Amniotic stem cell (primary cell): ENCODE data around the gene TEC.
"Not testable (repeated sequence)": the region's sequence is repeated elsewhere in the genome, so short reads cannot be mapped to it uniquely, and the experiment has no call there.

Experiments used
- DNase-seq: peaks from one replicate; lab custom pipeline; 2025; lab: John Stamatoyannopoulos, UW

Gene TEC

DNA sequence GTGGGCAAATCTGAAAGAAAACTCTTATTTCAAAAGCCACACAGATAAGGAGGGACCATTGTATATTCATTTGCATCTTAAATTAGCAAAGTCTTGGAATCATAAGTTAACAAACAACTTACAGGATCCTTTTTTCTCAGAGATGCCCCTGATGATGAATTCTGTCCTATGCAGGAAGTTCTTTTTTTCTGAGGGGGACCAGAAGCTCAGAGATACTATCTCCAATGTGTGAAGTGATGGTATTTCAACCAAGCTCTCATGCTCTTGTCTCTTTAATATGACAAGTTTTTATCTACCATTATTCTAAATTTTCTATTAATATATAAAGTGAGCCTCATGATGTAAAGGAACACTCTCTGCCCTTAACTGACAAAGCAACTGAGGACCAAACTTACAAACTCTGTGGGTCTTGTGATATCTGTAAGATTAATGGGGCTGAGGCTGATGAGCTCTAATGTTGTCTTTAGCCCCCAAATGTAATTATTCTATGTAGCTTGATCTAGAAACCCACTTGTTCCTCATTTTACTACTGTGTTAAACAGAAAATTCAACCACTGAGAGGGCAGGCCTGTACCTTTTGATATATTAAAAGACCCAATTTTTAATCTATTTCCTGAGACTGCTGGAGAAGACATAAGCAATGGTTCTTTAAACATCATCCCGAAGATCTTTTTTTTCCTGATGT is 27.0 kb downstream of the TEC start:
- no peak for DNase-seq

DNA sequence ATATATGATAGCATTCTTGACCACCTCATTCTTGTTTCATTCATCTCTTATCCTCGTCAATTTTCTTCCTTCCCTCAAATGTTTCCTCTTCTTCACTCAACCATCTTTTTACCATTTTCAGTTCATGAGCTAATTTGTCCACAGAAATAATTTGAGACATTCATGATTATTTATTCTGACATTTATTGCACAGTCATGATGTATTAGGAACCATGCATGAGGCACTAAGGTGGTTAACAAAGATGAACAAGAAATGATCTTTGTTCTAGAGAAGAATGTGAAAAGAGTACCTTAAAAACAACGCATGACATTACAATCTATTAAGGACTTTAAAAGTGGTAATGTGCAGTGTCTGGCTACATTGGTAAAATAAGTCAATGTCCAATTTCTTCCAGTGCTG is 27.9 kb downstream of the TEC start:
- no peak for DNase-seq

DNA sequence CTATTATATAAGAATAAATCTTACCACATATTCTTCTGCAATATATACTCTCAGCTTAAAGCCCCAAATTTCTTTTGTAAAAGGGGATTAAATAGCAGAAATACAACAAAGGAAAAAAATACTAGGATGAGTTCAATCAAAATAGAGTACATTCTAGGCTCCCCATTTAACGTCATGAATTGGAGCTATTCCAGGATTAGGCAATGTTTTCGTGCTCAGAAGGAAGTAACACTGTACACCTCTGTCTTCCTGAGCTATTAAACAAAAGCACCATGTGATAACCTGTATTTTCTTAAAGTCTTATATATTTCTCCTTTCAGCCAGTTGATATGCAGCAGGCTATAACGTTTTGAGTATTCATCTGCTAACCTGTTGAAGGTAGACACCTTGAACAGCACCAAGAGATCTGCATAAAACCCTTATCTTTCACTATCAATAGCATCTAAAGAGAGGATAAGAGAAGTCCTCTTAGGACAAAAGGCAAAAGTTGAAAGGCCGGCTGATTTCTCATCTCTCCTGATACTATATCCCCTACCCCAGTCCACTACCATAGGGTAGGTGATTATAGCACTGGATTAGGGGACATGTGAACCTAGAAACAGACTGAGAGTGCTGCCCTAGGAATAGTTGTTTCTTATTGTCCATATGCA is 31.5 kb downstream of the TEC start:
- no peak for DNase-seq

DNA sequence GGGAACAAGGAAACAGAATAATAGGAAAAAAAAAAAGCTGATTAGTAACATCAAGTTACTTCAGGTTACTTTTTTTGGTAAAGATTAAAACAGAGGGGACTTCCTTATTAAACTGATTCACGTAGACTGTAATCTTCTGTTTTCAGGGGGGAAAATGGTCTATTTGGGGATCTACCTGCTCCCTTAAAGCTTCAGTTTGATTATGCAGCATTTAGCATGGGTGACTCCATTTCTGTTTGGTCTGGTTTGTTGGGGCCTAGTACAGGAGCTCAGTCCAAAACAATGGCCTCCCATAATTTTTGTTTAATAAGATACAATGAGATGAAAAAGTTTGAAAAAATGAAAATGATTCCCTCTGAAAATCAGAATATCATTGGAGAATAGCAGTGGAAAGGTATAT is 34.6 kb downstream of the TEC start:
- no peak for DNase-seq

DNA sequence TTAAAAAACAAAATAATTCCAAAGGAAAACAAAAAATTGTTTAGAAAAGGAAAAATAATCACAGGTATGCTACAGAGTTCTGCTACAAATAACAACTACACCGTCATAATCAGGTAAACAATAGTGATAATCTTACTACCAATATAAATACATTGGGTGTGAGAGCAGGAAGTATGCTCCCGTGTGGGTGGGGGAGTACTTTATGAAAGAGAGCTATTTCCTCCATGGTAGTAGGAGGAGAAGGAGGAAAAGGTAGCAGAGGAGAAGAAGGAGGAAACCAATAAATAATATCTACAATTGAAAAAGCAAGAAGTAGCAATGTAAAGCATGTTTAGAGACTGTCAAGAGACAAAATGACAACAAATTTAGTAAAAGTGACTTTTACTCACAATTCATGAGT is 35.1 kb downstream of the TEC start:
- no peak for DNase-seq

DNA sequence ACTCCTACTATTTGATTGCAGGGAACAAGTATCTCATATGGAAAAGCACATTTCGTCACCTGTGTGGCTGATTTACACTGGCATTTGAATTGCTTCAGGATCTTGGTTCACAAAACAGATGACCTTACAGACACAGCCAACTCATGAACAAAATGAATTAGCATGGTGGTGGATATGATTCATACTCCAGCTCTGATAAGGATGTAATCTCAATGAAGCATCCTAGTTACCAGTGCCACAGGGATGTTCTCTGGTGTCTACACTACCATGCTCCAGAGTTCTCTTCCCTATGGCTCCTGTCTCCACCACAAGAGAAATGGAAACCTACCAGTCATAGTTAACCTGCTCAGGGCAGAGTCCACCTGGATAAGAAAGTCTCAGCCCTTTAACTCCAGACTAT is 40.7 kb downstream of the TEC start:
- DNase-seq, result no peak

DNA sequence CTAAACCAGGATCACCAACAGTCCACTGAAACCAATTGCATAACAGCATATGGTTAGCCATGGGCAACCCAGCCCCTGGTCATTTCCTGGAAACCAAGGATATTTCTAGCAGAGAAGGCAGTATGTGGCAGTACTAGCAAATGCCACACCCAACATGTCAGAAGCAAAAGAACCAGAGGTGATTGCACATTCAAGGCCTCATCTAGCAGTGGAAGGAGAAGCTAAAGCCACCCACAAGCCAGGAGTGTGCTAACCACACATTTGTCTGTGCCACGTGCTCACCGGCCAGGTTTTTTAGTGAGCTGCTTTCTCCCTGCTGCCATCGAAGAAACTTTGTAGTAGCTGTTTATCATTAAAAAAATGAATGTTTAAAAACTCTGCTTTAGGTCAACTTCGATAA is 42.0 kb downstream of the TEC start:
- DNase-seq, result no peak

DNA sequence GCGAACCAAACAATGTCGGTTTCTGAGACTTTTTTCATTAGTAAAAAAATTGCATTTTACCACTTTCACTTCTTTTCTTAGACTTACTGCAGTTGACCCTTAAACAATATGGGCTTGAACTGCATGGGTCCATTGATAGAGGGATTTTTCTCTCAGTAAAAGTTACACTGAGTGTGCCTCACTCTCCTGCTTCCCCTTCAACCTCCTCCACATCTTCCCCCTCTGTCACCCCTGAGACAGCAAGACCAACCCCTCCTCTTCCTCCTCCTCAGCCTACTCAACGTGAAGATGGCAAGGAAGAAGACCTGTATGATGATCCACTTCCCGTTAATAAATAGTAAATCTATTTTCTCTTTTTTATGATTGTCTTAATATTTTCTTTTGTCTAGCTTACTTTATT is 43.4 kb downstream of the TEC start:
- no peak for DNase-seq

DNA sequence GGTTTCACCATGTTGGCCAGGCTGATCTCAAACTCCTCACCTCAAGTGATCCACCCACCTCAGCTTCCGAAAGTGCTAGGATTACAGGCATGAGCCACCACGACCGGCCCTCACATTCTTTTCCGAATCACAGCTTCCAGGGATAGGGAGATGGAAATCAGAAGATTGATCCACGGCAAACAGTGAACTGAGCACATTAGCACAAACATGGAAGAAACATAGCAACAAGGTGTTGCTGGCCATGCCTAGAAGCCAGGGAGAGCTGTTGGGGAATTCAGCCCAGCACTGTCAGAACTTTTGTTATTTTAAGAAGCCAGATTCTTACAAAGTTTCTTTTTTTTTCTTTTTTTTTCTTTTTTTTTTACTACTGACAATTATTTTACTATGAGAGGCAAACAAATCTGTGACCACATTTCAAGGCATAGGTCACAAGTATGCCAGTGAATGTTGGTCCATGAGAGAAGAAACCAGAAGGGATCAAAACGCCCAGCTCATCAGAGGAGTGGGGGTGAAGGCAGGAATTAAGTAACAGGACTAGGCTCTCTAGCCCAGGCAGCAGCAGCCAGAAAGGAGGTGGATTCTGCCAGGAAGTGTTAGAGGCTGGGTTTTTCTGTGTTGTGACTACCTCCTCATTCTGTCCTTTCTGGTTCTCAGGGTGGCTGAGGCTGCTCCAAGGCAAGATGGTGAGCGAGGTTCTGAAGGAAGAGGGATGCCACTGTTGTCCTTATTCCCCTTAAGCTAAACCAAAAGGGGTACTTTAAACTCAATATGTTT is 44.1 kb downstream of the TEC start:
- no peak for DNase-seq

DNA sequence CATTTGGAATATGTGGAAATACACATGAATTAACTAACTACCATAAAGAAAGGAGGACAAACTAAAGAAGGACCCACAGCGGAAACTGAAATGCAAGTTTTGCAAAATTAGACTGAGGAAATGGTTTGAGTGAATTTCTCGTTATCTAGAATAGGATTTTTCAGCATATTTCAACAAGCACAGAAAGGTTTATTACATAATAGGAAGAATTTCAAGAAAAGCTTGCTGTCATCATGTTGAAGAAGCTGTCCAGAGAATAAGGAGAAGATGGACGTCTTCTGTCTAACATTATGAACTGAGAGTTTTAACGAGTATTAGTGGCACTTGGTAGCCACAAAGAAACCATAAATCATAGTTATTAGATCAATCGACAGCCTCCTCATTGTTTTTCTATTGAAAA is 45.0 kb downstream of the TEC start:
- DNase-seq, result no peak

DNA sequence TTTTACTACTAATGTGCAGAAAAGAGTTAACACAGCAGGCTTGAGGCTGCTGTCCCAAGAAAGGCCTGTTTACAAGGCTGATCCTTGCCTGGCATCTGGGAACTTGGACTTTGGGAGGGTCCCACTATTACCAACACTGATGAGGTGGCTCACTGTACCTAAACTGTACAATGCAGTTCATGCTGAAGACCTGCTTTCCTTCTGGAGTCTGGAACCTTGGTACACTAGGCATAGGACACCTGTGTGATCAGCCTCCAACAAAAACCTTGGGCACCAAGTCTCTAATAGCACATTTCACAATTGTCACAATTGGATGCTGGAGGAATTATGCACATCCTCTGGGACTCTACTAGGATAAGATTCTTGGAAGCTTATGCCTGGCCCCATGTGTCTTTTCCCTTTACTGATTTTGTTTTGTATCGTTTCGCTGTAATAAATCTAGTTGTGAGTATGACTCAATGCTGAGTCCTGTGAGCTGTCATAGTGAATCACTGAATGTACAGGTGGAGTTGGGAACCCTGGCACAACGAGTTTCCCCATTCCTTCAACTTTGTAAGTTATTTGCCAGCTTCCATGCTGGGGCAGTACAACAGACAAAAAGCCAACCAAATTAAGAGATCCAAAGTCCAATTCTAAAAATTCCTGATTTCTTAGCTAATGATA is 45.9 kb downstream of the TEC start:
- DNase-seq, result no peak

DNA sequence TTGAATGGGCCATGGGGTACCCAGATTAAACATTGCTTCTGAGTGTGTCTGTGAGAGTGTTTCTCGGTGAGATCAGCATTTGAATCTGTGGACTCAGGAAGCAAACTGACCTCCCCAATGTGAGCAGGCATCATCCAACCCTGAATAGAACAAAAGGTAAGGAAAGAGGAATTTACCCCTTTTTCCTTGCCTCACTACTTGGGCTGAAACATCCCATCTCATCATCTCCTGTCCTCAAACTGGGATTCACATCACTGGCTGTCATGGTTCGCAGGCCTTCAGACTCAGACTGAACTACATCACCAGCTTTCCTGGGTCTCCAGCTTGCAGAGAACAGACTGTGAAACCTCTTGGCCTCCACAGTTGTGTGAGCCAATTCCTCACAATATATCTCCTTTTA is 47.1 kb downstream of the TEC start:
- DNase-seq, result no peak

DNA sequence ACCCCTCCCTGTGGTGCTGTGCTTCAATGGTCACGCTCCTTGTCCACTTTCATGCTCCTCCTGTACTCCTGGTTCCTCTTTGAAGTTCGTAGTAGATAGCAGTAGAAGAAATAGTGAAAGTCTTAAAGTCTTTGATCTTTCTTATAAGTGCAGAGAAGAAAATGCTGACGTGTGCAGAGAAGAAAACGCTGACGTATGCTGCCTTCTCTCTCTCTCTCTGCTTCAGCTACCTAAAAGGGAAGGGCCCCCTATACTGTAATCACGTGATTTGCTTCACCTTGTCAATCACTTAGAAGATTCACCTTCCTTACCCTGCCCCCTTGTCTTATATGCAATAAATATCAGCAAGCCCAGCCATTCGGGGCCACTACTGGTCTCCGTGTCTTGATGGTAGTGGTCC is 50.2 kb downstream of the TEC start:
- DNase-seq, result not testable (repeated sequence)

DNA sequence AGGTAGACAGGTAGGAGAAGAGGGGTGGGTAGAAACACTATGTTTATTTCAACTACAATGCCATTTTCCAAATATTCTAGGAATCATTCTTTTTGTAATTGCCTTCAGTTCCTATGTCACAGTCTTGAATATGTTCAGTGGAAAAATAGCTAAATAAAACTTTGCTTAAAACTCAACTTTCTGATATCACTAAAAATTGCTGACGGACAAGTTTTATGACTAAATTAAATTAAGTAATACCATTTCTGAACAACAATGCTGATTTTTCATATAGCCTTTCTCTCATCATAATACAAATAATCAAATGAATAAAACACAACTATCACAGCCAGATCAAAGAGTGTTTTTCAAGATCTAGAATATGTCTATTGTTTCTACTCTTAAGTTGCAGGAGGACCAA is 53.1 kb downstream of the TEC start:
- no peak for DNase-seq

DNA sequence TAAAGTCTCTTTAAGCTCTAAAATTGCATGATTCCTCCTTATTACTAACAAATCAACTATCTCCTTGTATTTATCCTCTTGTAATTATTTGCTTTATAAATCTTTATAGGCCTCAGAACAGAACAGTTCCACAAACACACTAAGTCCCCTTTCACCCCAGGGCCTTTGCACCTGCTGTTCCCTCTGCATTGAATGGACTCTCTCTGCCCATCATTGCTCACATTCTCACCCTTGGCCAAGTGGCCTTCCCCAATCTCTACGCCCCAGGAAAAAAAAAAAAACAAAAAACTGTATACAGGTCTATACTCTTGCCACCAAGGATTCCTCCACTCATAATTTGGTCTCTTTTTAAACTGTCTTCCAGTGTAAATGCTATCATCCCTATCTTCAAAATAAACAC is 53.7 kb downstream of the TEC start:
- DNase-seq, result no peak

DNA sequence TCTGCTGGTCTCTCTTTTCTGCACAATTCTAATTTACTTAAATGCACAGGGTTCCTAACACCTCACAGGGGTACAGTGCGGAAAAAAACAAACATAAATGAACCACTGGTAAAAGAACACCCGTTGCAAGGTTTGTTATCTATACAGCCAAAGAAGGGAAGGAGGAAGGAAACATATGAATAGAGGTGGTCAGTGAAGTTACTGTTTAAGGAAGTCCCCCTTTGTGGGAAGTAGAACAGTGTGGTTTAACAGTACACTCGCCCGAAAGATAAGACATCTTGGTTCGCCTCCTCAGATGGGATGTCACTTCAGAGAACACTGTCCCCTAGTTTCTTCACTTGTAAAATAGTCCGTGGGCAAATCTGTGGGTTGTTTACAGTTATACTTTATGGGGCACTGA is 57.5 kb downstream of the TEC start:
- no peak for DNase-seq

DNA sequence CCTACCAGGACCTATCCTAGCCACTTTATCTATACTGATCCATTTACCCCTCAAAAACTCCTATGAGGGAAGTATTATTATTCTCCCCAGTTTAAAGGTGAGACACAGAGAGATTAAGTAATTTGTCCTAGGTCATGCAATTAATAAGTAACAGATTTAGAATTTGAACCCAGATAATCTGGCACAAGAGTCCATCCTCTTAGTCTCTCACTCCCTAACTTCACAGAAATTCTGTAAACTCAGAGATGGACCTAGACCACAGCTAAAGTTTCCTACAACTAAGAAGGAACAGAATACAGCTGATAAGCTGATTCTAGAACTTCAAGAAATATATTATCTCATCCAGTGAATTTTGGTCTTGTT is 58.7 kb downstream of the TEC start:
- DNase-seq, result no peak

DNA sequence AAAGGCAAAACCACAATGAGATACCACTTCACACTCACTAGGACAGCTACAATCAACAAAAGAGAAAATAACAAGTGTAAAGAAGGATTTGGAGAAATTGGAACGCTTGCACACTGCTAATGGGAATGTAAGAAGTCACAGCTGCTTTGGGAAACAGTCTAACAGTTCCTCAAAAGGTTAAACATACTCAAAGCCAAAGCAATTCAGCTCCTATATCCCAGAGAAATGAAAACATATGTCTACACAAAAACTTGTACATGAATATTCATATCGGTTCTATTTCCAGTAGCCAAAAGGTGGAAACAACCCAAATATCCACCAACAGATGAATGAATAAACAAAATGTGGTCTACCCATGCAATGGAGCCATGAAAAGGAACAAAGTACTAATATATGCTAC is 64.0 kb downstream of the TEC start:
- no peak for DNase-seq

DNA sequence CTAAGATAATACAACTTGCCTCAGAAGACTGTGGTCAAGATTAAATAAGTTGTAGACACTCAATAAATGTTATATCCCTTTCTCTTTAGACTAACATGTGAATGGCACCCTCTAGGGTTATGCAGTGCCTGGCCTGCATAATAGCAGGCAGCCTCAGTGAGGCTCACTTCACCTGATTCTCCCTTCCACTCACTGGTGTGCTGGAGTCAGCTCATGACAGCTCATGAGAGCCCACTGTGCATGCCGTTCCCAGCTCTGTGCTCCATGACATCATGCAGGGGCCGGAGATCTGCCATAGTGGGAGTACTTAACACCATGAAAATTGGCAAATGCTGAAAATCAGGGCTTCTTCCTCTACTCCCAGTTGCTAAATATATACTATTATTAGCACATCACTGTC is 64.5 kb downstream of the TEC start:
- DNase-seq, result no peak

DNA sequence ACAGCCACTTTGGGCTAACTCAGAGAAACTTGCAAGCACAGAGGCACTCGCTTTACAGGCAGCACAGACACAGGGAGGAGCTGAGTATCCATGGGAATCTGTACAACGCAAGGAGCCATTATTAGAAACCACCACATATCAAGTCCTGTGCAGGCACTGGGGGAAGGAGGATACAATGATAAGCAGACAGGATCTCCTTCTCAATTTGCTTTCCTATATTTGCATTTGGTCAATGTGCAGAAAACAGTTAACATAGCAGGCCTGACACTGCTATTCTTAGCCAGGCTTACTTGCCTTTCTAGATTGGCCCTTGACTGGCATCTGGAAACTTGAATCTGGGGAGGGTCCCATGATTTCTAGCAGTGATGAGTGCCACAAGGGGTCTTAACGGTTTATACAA is 65.8 kb downstream of the TEC start:
- no peak for DNase-seq

DNA sequence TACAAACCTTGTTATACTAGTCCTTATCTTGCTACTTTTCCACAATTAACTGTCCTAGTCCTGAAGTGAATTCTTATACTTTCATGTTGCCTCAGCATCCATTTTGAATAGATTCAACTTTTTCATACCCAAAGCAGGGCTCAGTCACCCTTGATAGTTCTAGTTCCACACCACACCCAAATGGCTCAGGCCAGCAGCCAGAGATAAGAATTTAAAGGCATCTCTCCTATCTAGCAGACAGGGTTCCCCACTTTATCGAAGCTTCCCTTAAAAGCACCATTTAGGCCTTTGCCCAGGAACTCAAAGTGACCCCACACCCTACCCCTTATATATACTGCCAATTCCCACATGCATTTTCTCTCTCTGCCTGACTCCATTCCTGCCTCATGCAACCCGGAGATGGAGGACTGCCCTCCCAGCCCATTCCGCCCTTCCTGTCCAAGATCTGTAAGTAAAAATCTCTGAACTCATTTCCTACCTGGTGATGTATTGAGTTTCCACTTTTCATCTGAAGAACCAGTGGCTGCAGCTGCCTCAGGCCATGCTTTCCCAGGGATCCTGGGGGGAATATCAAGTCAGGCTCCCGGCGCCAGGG is 71.9 kb downstream of the TEC start:
- no peak for DNase-seq

DNA sequence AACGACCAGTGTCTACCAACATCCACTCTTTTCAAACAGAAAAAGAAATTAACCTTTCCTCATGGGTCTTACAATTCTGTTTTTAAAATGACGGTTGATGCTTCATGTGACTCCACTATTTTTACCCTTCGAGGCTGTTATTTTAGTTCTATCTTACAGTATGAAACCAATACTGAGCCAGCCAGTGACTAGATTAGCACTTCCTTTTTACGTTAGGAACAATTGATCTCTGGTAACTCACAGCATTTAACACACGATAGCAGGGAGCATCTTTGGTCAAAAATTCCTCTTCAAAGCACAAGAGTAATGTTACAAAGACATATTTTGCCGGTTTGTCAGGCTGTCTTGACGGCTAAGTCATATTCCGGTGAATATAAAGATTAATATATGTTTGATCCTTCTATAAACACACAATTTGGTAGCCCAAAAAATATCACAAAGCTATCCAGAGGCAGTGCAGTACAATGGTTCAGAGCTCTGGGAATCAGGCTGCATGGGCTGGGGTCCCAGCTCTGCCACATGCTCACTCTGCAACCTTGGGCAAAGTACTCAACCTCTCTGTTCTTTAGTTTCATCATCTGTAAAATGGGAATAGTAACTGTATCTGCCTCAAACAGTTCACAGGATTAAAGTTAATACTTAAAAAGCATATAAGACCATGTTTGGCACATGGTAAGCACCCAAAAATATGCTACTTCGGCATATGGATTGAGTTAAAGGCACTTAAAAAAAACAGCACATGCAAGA is 72.7 kb downstream of the TEC start:
- DNase-seq, result no peak
